ENCODE data around the gene RNF223.
A peak's percentile ranks its signal among the peaks of the same experiment; 100 is the strongest.

GRCh38 chr1:1115786-1116700 is 41.9 kb upstream of the RNF223 start, which contains the start of gene C1orf159:
- TF ChIP-seq POLR2AphosphoS5 (IDR thresholded peaks at IDR 0.05) (peak; percentile 59 to 83 (median 70)), CTCF (IDR thresholded peaks at IDR 0.05 in 8 of 11, conservative IDR thresholded peaks at IDR 0.05 in 3 of 11) (peak in 6 of 11 experiments; percentile 7 to 67 (median 42)), POLR2A (IDR thresholded peaks at IDR 0.05) (no peak)

Data from spleen (tissue), 7 donors.